RWPE2 (cell line): ENCODE results near the gene DSG3.
A peak's percentile ranks its signal among the peaks of the same experiment; 100 is the strongest.

Source experiments
- ATAC-seq: fragments of 200-7000 bp; cut with Tn5 transposase; 3 replicates; pipeline ENCODE4 v1.9.1; 2021; ENCODE audit warnings: low read depth
- DNase-seq: peaks from one replicate; pipeline ENCODE4 v3.0.0-alpha.2; 2020; ENCODE audit warnings: low spot score
- H3K27ac ChIP-seq: fragments of 450-650 bp; 2 replicates; pipeline ENCODE4 v1.5.1; 2017; ENCODE audit warnings: mild to moderate bottlenecking; ENCODE audit not compliant: poor library complexity, severe bottlenecking
- H3K27me3 ChIP-seq: fragments of 250-450 bp; sonication (Bioruptor Pico); 2 replicates; pipeline ENCODE4 v1.5.1; 2021; ENCODE audit warnings: mild to moderate bottlenecking, moderate library complexity; ENCODE audit not compliant: insufficient read depth, poor library complexity, severe bottlenecking
- H3K36me3 ChIP-seq: fragments of 250-450 bp; sonication (Bioruptor Pico); 2 replicates; pipeline ENCODE4 v1.5.1; 2020; ENCODE audit warnings: low read depth, mild to moderate bottlenecking, moderate library complexity
- H3K4me1 ChIP-seq: fragments of 250-450 bp; sonication (Bioruptor Pico); 2 replicates; pipeline ENCODE4 v1.5.1; 2021; ENCODE audit warnings: mild to moderate bottlenecking, moderate library complexity; ENCODE audit not compliant: insufficient read depth, poor library complexity, severe bottlenecking
- H3K4me3 ChIP-seq: fragments of 250-450 bp; sonication (Bioruptor Pico); 2 replicates; pipeline ENCODE4 v1.5.1; 2021; ENCODE audit warnings: mild to moderate bottlenecking, moderate library complexity; ENCODE audit not compliant: severe bottlenecking
- H3K9me3 ChIP-seq: fragments of 250-450 bp; sonication (Bioruptor Pico); 2 replicates; pipeline ENCODE4 v1.5.1; 2021; ENCODE audit warnings: mild to moderate bottlenecking, moderate library complexity; ENCODE audit not compliant: severe bottlenecking
- CTCF ChIP-seq: fragments of 450-650 bp; IDR thresholded peaks from one replicate; pipeline ENCODE4 v1.5.1; 2017; ENCODE audit warnings: mild to moderate bottlenecking, moderate library complexity; ENCODE audit not compliant: poor library complexity, severe bottlenecking

Gene DSG3

DNA sequence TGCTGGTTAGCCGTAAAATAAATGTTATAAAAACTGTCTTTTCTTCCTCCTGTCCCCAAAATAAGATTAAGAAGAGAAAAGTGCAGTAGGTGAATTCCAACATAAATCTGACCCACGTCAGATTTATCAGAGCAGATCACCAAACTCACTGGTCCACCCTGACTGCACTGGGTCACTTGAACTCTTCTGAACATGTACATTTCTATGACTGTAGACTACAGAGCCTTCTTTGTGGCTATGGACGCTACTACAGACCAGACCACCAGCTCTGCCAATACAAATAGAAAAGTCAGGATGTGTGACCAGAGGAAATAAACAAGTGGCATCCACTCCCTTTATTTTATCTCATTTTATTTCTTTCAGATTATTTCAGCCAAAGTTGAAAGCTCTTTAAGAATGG lies 62.0 kb downstream of the DSG3 start:
- Histone ChIP-seq H3K4me1 (peaks cover 59% of the 10 kb centered on the region), H3K9me3 (no peaks in the 10 kb centered on the region), H3K27me3 (no peaks in the 10 kb centered on the region), H3K27ac (peak overlapping the region; percentile 93), H3K4me3 (no peak overlapping the region), H3K36me3 (peaks cover 15% of the 10 kb centered on the region)
- ATAC-seq (no peak), DNase-seq (no peak)
- no peak for TF ChIP-seq CTCF

- peak; percentile 26; the same call in 2 of the 3 replicates for ATAC-seq
- Histone ChIP-seq H3K4me1 (peaks cover 59% of the 10 kb centered on the region), H3K4me3 (no peak overlapping the region), H3K27ac (peak overlapping the region; percentile 93), H3K36me3 (peaks cover 15% of the 10 kb centered on the region), H3K27me3 (no peaks in the 10 kb centered on the region), H3K9me3 (no peaks in the 10 kb centered on the region)
- no peak for DNase-seq
- no peak for TF ChIP-seq CTCF
Observed at GRCh38 chr18:31510319-31510718, 62.8 kb downstream of the DSG3 start.

GRCh38 chr18:31511098-31511497 lies 63.6 kb downstream of the DSG3 start:
- ATAC-seq = no peak
- peak; percentile 26 for TF ChIP-seq CTCF
- peak overlapping the region; percentile 93 for H3K27ac ChIP-seq

GRCh38 chr18:31512203-31512764 lies 64.7 kb downstream of the DSG3 start:
- no peak for TF ChIP-seq CTCF
- Histone ChIP-seq H3K4me3 (no peak overlapping the region), H3K4me1 (peaks cover 59% of the 10 kb centered on the region), H3K27ac (peak overlapping the region; percentile 93), H3K27me3 (no peaks in the 10 kb centered on the region), H3K9me3 (no peaks in the 10 kb centered on the region), H3K36me3 (peaks cover 4% of the 10 kb centered on the region)
- peak; percentile 94 for ATAC-seq
- DNase-seq = peak; percentile 87

More at GRCh38 chr18:31511098-31511497, 63.6 kb downstream of the DSG3 start:
- H3K27me3 ChIP-seq = no peaks in the 10 kb centered on the region
- H3K9me3 ChIP-seq = no peaks in the 10 kb centered on the region
- no peak for DNase-seq
- no peak overlapping the region for H3K4me3 ChIP-seq
- peaks cover 59% of the 10 kb centered on the region for H3K4me1 ChIP-seq
- peaks cover 11% of the 10 kb centered on the region for H3K36me3 ChIP-seq

GRCh38 chr18:31513189-31513935 lies 65.8 kb downstream of the DSG3 start:
- DNase-seq (peak; percentile 74), ATAC-seq (peak; percentile 79)
- Histone ChIP-seq H3K4me1 (peaks cover 58% of the 10 kb centered on the region), H3K27me3 (no peaks in the 10 kb centered on the region), H3K27ac (peak overlapping the region; percentile 93), H3K9me3 (no peaks in the 10 kb centered on the region), H3K36me3 (peaks cover 14% of the 10 kb centered on the region), H3K4me3 (no peak overlapping the region)
- no peak for TF ChIP-seq CTCF
